Neural cell (in vitro differentiated cells): Measurements from ENCODE around the gene CHMP1A.

Experiments used
- CTCF ChIP-seq: fragments of 450-650 bp; IDR thresholded peaks from 2 replicates; pipeline ENCODE4 v1.5.1; 2014; ENCODE audit warnings: antibody characterized with exemption, mild to moderate bottlenecking, moderate library complexity; ENCODE audit not compliant: poor library complexity, severe bottlenecking
- EZH2 ChIP-seq: fragments of 200-600, 300-800 bp; shearing (Covaris generic), sonication (generic); IDR thresholded peaks from 2 replicates; pipeline ENCODE4 v1.6.1; 2014; ENCODE audit warnings: antibody characterized with exemption, low read length, borderline replicate concordance, mild to moderate bottlenecking; ENCODE audit not compliant: insufficient read depth, poor library complexity, severe bottlenecking

GRCh38 chr16:89595330-89596060 lies 62.0 kb downstream of the CHMP1A start:
- TF ChIP-seq CTCF (no peak), EZH2 (no peak)
